Esophagus muscularis mucosa (tissue), 3 donors: ENCODE data around the gene BCKDHB.
"Not testable (repeated sequence)": the region's sequence is repeated elsewhere in the genome, so short reads cannot be mapped to it uniquely, and the experiment has no call there.

Experiments used
- CTCF ChIP-seq, 3 experiments: fragments of 200-600 bp in 2 of 3; fragments of 450-650 bp in 1 of 3; sonication (generic) in 2 of 3; IDR thresholded peaks; one replicate each; pipeline ENCODE4 v1.5.1; 2017 to 2019; ENCODE audit warnings: antibody characterized with exemption in 3 of 3, mild to moderate bottlenecking in 2 of 3, moderate library complexity in 1 of 3
- POLR2AphosphoS5 ChIP-seq, 2 donors: sonication (generic); formaldehyde crosslinking; IDR thresholded peaks; one replicate each; pipeline ENCODE4 v1.6.1; 2017; ENCODE audit warnings: antibody characterized with exemption in 2 of 2

GRCh38 chr6:80238754-80239153, 132.3 kb downstream of the BCKDHB start:
- not testable (repeated sequence) for TF ChIP-seq CTCF, POLR2AphosphoS5 (IDR thresholded peaks at IDR 0.05)
